Lung (tissue), 12 donors: ENCODE data around the gene SIPA1. TPM values are rescaled to one million over a fixed set of nuclear protein-coding genes. Genes with fewer than 3 reads are reported as not detected.

Experiments
- ATAC-seq: fragments of 200-7000 bp; cut with Tn5 transposase; one replicate; pipeline ENCODE4 v1.9.1; 2020; ENCODE audit warnings: moderate number of reproducible peaks; ENCODE audit not compliant: insufficient read depth, low FRiP score
- DNase-seq, 3 donors: peaks; one replicate each; pipeline ENCODE4 v3.0.0-alpha.2; 2013 to 2017
- H3K27ac ChIP-seq, 2 donors: one replicate each; pipeline ENCODE4 v1.5.1; 2013; ENCODE audit warnings: mild to moderate bottlenecking in 2 of 2, moderate library complexity in 2 of 2, control low read depth in 1 of 2, inconsistent platforms in 1 of 2, low read depth in 1 of 2, low read length in 1 of 2
- H3K27me3 ChIP-seq, 3 donors: one replicate each; pipeline ENCODE4 v1.5.1; 2013; ENCODE audit warnings: low read length in 2 of 3; ENCODE audit not compliant: control insufficient read depth in 3 of 3, insufficient read depth in 3 of 3
- H3K36me3 ChIP-seq, 4 donors: one replicate each; pipeline ENCODE4 v1.5.1; 2013; ENCODE audit warnings: low read length in 4 of 4, mild to moderate bottlenecking in 1 of 4, moderate library complexity in 1 of 4; ENCODE audit not compliant: control insufficient read depth in 4 of 4, insufficient read depth in 4 of 4
- H3K4me1 ChIP-seq, 5 donors: one replicate each; pipeline ENCODE4 v1.5.1; 2013; ENCODE audit warnings: low read length in 5 of 5, mild to moderate bottlenecking in 2 of 5, moderate library complexity in 1 of 5; ENCODE audit not compliant: control insufficient read depth in 5 of 5, insufficient read depth in 5 of 5
- H3K4me3 ChIP-seq: one replicate; pipeline ENCODE4 v1.5.1; 2013; ENCODE audit warnings: mild to moderate bottlenecking, control low read depth, moderate library complexity
- H3K9ac ChIP-seq, 2 donors: one replicate each; pipeline ENCODE4 v1.5.1; 2013; ENCODE audit warnings: low read length in 2 of 2, control low read depth in 1 of 2; ENCODE audit not compliant: insufficient read depth in 1 of 2
- H3K9me3 ChIP-seq, 4 donors: one replicate each; pipeline ENCODE4 v1.5.1; 2013; ENCODE audit warnings: low read length in 3 of 4, mild to moderate bottlenecking in 1 of 4, moderate library complexity in 1 of 4; ENCODE audit not compliant: control insufficient read depth in 4 of 4, insufficient read depth in 3 of 4
- CTCF ChIP-seq: IDR thresholded peaks from 2 replicates; pipeline ENCODE4 v1.5.1; 2012; ENCODE audit warnings: mild to moderate bottlenecking; ENCODE audit errors: control extremely low read depth, extremely low read depth
- WGBS, 2 donors: extraction: QIAGEN DNeasy Blood & Tissue Kit; methylation state at CpG; one replicate each; pipeline ENCODE4 v1.1.7; 2013; 5-methylcytosine and 5-hydroxymethylcytosine counted together
- polyA plus RNA-seq, 2 donors: library from polyadenylated mRNA; stranded (reverse); fragments of 200-250 nt; gene quantifications; one replicate each; pipeline ENCODE4 v1.2.1, GENCODE V29; 2013
- total RNA-seq, 2 donors: library from RNA; depleted of rRNA in 1 of 2; stranded (reverse); fragments of >200 nt in 1 of 2; gene quantifications; one replicate each; pipeline ENCODE4 v1.2.1, GENCODE V29; 2014 to 2021
- donor health status: control.
- donor health status: control.
- donor health status: Bipolar disorder and iron deficiency.
- donor health status: healthy.
- donor health status: DM: yes; HTN: yes; CAD: no.

The SIPA1 gene
- total and polyA plus RNA-seq, 4 donors: 39.7 to 102 (median 82.8) TPM

GRCh38 chr11:65642014-65642671 is 4.2 kb downstream of the SIPA1 start:
- no peaks in the 10 kb centered on the region for H3K9me3 ChIP-seq
- TF ChIP-seq CTCF: no peak
- H3K36me3 ChIP-seq: peaks cover 0 to 48% (median 3%) of the 10 kb centered on the region in 4 donors
- H3K27me3 ChIP-seq: no peaks in the 10 kb centered on the region
- no peak overlapping the region for H3K4me3 ChIP-seq
- peak overlapping the region in 1 of 2 donors; percentile 92 for H3K27ac ChIP-seq
- H3K9ac ChIP-seq: no peak overlapping the region
- WGBS, 2 donors: 52 to 59% methylated on average over 49 of the region's 49 CpGs
- ATAC-seq: no peak
- H3K4me1 ChIP-seq: peaks cover 0 to 26% (median 3%) of the 10 kb centered on the region in 5 donors
- no peak for DNase-seq

- Histone ChIP-seq H3K4me1 (peaks cover 0 to 21% (median 0%) of the 10 kb centered on the region in 5 donors), H3K9ac (no peak overlapping the region), H3K36me3 (peaks cover 0 to 55% (median 3%) of the 10 kb centered on the region in 4 donors), H3K9me3 (no peaks in the 10 kb centered on the region), H3K27ac (no peak overlapping the region), H3K27me3 (no peaks in the 10 kb centered on the region), H3K4me3 (no peak overlapping the region)
- no peak for ATAC-seq
- 70 to 83% methylated on average over 6 of the region's 6 CpGs for WGBS, 2 donors
- TF ChIP-seq CTCF: no peak
- DNase-seq: no peak
These were observed 6.1 kb downstream of the SIPA1 start for GRCh38 chr11:65643971-65644370.

GRCh38 chr11:65644837-65645236 is 6.9 kb downstream of the SIPA1 start:
- WGBS, 2 donors: 82 to 94% methylated on average over 11 of the region's 11 CpGs

More at GRCh38 chr11:65644837-65645236, 6.9 kb downstream of the SIPA1 start:
- ATAC-seq: no peak
- TF ChIP-seq CTCF: no peak
- Histone ChIP-seq H3K27ac (peak overlapping the region in 1 of 2 donors; percentile 20), H3K4me1 (peaks cover 0 to 18% (median 0%) of the 10 kb centered on the region in 5 donors), H3K4me3 (no peak overlapping the region), H3K27me3 (no peaks in the 10 kb centered on the region), H3K9ac (no peak overlapping the region), H3K9me3 (no peaks in the 10 kb centered on the region), H3K36me3 (peaks cover 0 to 64% (median 5%) of the 10 kb centered on the region in 4 donors)
- DNase-seq: no peak
